NCI-H226 (cell line): ENCODE data around the gene C12orf57.

Experiments used
- DNase-seq: peaks from one replicate; pipeline ENCODE4 v3.0.0-alpha.2; 2015

C12orf57 gene

DNA sequence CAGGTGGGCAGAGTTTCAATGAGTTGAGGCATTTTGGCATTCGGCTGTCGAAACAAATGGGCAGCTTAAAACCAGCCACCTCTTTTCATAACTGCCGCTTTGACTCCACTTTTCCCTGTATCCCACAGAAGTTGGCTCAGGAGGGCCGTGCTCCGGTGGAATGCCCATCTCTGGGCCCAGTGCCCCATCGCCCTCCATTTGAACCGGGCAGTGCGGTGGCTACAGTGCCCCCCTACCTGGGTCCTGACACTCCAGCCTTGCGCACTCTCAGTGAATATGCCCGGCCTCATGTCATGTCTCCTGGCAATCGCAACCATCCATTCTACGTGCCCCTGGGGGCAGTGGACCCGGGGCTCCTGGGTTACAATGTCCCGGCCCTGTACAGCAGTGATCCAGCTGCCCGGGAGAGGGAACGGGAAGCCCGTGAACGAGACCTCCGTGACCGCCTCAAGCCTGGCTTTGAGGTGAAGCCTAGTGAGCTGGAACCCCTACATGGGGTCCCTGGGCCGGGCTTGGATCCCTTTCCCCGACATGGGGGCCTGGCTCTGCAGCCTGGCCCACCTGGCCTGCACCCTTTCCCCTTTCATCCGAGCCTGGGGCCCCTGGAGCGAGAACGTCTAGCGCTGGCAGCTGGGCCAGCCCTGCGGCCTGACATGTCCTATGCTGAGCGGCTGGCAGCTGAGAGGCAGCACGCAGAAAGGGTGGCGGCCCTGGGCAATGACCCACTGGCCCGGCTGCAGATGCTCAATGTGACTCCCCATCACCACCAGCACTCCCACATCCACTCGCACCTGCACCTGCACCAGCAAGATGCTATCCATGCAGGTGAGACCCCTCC, 5.2 kb upstream of the C12orf57 start:
- no peak for DNase-seq

GRCh38 chr12:6939191-6939540, 4.7 kb upstream of the C12orf57 start:
- DNase-seq = no peak

GRCh38 chr12:6941267-6941666, 2.6 kb upstream of the C12orf57 start:
- DNase-seq = no peak

GRCh38 chr12:6941782-6942181, 2.0 kb upstream of the C12orf57 start:
- no peak for DNase-seq

GRCh38 chr12:6942331-6942665, 1.5 kb upstream of the C12orf57 start:
- DNase-seq = no peak

DNA sequence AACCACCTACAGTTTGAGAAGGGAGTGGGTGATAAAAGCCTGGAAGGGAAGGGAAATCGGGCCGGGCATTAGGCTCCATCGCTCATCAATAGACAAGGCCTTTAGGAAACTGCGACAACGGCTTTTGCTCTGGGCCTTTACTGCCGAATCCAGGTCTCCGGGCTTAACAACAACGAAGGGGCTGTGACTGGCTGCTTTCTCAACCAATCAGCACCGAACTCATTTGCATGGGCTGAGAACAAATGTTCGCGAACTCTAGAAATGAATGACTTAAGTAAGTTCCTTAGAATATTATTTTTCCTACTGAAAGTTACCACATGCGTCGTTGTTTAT, 467 bp upstream of the C12orf57 start:
- peak; percentile 71 for DNase-seq

GRCh38 chr12:6944381-6945186, 762 bp downstream of the C12orf57 start:
- peak; percentile 86 for DNase-seq

GRCh38 chr12:6945613-6946012, 1.8 kb downstream of the C12orf57 start:
- no peak for DNase-seq

DNA sequence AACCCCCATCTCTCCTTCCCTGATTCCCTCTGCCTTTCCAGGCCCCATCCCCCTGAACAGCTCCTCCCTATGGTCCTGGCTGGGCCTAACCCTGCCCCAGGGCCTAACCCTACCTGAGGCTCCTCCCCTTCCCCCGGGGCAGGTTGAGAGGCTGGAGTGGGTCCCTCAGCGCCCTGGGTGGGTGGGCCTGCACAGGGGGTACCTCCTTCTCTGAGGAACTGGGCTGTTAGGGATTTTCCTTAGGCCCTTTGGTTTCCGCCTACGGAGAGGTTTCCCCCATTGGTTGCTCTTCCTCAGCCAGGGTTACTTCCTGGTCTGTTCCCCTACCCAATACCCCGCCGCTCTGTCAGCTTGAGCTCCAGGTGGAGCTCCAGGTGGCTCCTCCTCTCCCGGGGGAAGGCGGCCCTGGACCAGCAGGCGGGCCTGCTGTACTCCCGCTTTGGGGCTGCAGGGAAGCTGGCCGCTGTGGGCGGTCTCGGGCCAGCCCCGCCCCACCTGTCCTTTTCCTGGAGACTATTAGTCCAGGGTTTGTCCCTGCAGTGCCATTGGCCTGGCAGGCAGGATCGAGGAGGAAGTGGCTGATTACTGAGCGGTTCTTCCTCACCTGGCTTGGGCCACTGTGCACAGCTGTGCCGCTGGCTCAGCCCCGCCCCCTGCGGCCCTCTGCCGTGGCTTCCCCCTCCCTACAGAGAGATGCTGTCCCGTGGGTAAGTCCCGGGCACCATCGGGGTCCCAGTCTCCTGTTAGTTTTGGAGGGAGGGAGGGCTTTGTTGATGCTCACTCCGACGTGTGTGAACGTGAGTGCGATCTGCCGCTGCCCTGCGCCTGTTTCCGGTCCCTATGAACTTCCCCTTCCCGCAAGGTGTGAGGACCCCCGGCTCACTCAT, 2.5 kb downstream of the C12orf57 start:
- peak; percentile 98 for DNase-seq

- DNase-seq = no peak
Observed at GRCh38 chr12:6946920-6947374, 3.1 kb downstream of the C12orf57 start.

DNA sequence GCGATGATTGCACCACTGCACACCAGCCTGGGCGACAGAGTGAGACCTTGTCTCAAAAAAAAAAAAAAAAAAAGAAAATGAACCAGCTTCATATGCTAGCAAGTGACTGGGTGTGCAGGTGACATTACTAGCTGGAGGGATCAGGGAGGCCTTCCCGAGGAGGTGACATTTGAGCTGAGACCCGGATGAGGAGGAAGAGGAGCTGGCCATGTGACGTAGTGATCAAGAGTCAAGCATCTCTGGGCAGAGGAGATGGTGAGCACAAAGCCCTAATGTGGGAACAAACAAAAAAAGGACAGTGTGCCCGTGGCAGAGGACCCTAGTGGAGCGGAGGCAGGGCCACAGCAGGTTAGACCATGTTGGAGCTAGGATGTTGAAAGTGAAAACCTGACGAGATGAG, 3.8 kb downstream of the C12orf57 start:
- DNase-seq = no peak

DNA sequence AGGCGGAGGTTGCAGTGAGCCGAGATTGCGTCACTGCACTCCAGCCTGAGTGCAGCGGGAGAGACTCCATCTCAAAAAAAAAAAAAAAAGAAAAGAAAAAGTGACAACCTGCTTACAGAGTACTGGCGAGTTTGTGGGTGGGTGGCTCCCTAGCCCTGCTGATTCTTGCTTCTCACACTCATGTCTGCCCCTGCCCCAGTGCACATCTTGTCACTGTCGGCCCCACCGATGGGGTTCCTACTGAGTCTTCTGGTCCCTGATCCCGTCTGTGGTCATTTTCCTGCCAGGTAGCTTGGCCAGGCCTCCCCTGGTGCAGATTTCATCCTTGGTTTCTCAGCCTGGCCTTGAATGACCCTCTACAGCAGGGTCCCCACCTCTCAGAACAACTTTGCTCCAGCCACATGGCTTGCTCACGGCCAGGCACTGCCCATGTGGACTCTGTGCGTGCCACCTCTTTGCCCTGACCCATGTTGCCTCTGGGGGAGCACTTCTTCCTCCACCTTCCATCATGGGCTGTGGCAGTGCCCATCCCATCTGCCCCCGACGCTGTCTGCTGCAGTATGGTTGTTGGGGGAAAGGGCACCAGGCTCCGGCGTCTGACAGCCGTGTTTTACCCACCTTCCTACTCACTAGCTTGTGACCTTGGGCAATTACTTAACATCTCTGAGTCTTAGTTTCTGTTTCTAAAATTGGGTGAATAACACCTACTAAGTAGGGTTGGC, 5.2 kb downstream of the C12orf57 start:
- no peak for DNase-seq

DNA sequence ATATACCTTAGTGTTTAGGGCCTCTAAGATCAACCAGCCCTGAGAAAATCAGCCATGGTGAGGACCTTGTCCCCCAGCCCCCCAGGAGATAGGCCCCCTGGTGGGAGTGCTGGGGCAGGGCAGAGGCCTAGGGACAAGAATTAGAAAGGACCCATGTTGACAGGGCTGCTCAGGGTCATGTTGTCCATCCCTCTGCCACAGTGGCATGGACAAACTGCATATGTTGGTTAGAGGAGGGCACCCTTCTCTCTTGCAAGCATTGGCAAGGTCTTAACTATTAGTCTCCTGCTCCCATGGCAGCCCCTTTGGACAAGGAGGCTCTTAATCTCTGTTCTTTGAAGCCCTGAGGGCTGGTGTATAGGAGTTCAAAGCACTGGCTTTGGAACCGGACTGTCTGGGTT, 6.6 kb downstream of the C12orf57 start:
- no peak for DNase-seq

DNA sequence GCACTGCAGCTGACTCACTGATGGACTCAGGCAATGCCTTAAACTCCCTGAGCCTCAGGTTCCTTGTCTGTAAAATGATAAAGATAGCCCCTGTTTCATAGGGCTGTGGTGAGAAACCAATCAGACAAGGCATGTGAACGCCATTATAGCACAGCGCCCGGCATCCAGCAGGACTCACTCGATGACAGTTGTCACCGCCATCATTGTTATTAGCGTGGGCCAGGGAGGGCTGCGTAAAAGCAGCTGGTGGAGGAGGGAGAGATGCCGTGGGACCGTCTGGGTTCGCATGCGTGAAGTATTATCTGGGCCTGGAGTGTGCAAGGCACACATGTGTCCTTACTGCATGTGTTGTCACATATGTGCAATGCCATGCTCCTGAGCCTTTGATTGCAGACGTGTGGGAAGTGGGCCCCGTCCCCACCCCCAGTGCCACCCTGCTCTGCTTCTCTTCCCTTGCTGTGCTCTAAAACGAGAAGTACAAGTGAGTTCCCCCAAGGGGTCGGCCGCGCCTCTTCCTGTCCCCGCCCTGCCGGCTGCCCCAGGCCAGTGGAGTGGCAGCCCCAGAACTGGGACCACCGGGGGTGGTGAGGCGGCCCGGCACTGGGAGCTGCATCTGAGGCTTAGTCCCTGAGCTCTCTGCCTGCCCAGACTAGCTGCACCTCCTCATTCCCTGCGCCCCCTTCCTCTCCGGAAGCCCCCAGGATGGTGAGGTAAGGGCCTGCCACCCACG, 7.2 kb downstream of the C12orf57 start, which contains the start of gene PTPN6:
Gene PTPN6 (plus strand): TSS at position 546 of the 730 bp plus-strand sequence. CDS start 157 bp downstream, at position 703.
- DNase-seq = no peak

- DNase-seq = no peak
Observed at GRCh38 chr12:6951551-6952120, 7.8 kb downstream of the C12orf57 start.

GRCh38 chr12:6952121-6952862, 8.5 kb downstream of the C12orf57 start:
- DNase-seq = no peak

GRCh38 chr12:6952863-6953441, 9.1 kb downstream of the C12orf57 start:
- no peak for DNase-seq

DNA sequence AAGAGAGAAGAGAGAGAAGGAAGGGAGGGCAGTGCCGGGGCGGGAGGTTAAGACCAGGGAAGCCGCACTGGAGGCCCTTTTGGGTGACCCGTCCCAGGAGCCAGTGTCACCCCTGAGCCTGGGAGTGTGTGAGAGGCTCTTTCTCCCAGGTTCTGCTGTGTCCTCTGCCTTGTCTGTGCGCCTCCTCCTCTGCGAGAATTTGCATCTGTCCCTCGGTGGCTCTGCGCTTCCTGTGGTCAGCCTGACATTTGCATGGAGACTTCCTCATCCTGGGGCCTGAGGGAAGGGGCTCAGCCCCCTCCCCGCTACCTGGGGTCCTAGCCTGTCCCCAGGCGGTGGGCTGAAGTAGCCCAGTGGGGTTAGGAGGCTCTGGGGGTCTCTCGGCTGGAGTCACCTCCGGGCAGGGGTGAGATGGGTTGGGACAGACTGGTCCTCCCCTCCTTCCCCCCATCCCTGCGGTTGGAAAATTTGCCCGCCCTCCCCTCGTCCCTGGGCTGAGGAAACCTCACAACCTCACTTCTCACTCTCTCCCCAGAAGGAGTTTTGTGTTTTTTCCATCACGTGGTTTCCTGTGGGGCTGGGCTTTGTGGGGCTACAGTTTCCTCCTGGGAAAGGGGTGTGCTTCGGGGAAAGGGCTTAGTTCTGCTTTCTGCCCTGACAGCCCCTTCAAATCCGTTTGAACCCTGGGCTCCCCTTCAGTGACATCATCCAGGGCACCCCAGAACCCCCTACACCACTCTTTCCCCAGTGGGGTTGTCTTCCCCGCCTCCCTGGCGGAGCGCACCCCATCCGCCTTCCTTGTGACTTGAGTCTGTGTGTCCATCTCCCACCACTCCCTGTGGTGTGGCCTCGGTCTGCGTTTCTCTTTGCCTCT, 9.9 kb downstream of the C12orf57 start:
- DNase-seq = no peak
